DMS79 treated with DMSO at 0.1 percent for 48 hours (cell line): Measurements from ENCODE around the gene CCDC40.
A peak's percentile ranks its signal among the peaks of the same experiment; 100 is the strongest.
"Not testable (repeated sequence)": the region's sequence is repeated elsewhere in the genome, so short reads cannot be mapped to it uniquely, and the experiment has no call there.

Experiments used
- DNase-seq: peaks from one replicate; lab custom pipeline; 2025; lab: John Stamatoyannopoulos, UW

The CCDC40 gene

GRCh38 chr17:80035937-80036714, at the start of gene CCDC40:
CCDC40 (plus strand) TSS chr17:80036642; CDS start chr17:80036663, 21 bp downstream.
- DNase-seq, result peak; percentile 37

- no peak for DNase-seq
Observed at GRCh38 chr17:79987187-79987934, 49.1 kb upstream of the CCDC40 start.

GRCh38 chr17:79987935-79988184, 48.6 kb upstream of the CCDC40 start:
- DNase-seq, result no peak

- DNase-seq, result peak; percentile 70
Observed at GRCh38 chr17:79988185-79988971, 48.1 kb upstream of the CCDC40 start.

- no peak for DNase-seq
Observed at GRCh38 chr17:79989106-79989835, 47.2 kb upstream of the CCDC40 start.

GRCh38 chr17:79990051-79990592, 46.3 kb upstream of the CCDC40 start:
- DNase-seq, result no peak

- DNase-seq, result no peak
Observed at GRCh38 chr17:79990704-79991103, 45.7 kb upstream of the CCDC40 start.

- DNase-seq, result peak; percentile 44
Observed at GRCh38 chr17:79991140-79991923, 45.1 kb upstream of the CCDC40 start.

- DNase-seq, result peak; percentile 30
Observed at GRCh38 chr17:79991924-79992648, 44.4 kb upstream of the CCDC40 start.

GRCh38 chr17:79992649-79993389, 43.6 kb upstream of the CCDC40 start:
- peak; percentile 30 for DNase-seq

GRCh38 chr17:79993390-79994227, 42.8 kb upstream of the CCDC40 start:
- DNase-seq, result peak; percentile 33

- DNase-seq, result not testable (repeated sequence)
Observed at GRCh38 chr17:79994228-79994569, 42.2 kb upstream of the CCDC40 start.

GRCh38 chr17:79994602-79995001, 41.8 kb upstream of the CCDC40 start:
- no peak for DNase-seq

- no peak for DNase-seq
Observed at GRCh38 chr17:79995696-79996095, 40.7 kb upstream of the CCDC40 start.

GRCh38 chr17:79996291-79996690, 40.2 kb upstream of the CCDC40 start:
- DNase-seq, result no peak

GRCh38 chr17:79997011-79997660, 39.3 kb upstream of the CCDC40 start:
- DNase-seq, result no peak

- no peak for DNase-seq
Observed at GRCh38 chr17:80000136-80000535, 36.3 kb upstream of the CCDC40 start.
